Left lung (tissue), 10 donors: ENCODE measurements around the gene LEO1. TPM values are rescaled to one million over a fixed set of nuclear protein-coding genes. Genes with fewer than 3 reads are reported as not detected.

Experiments
- ATAC-seq: fragments of 200-7000 bp; cut with Tn5 transposase; one replicate; pipeline ENCODE4 v1.9.1; 2020; ENCODE audit warnings: moderate library complexity
- DNase-seq, 4 donors: peaks; one replicate each; pipeline ENCODE4 v3.0.0-alpha.2; 2013 to 2020
- H3K27ac ChIP-seq, 2 donors: fragments of 200-600 bp; sonication (generic) in 1 of 2; one replicate each; pipeline versions ENCODE4 v1.5.0 to v1.8.0; 2020 to 2021
- H3K27me3 ChIP-seq, 2 donors: fragments of 200-600 bp; sonication (generic) in 1 of 2; one replicate each; pipeline versions ENCODE4 v1.5.0 to v1.8.0; 2020 to 2021
- H3K36me3 ChIP-seq, 2 donors: fragments of 200-600 bp; sonication (generic) in 1 of 2; one replicate each; pipeline versions ENCODE4 v1.5.0 to v1.8.0; 2020 to 2021
- H3K4me1 ChIP-seq, 2 donors: fragments of 200-600 bp; one replicate each; pipeline ENCODE4 v1.8.0; 2021
- H3K4me3 ChIP-seq, 2 donors: fragments of 200-600 bp; sonication (generic) in 1 of 2; one replicate each; pipeline versions ENCODE4 v1.5.0 to v1.8.0; 2020 to 2021; ENCODE audit warnings: mild to moderate bottlenecking in 1 of 2
- H3K9me3 ChIP-seq, 2 donors: fragments of 200-600 bp; sonication (generic) in 1 of 2; one replicate each; pipeline versions ENCODE4 v1.5.0 to v1.8.0; 2020 to 2021
- intact Hi-C, 2 donors: fragments of 100-400 bp; cut with DNase I; formaldehyde crosslinking; loops; one replicate each; pipeline versions ENCODE4 v1.11.2 to v1.14.2; 2022
- polyA plus RNA-seq, 6 donors: library from polyadenylated mRNA; unstranded; fragments of 120-200 nt; gene quantifications; one replicate each; pipeline ENCODE4 v1.2.1, GENCODE V29; 2013; ENCODE audit not compliant: insufficient read length in 6 of 6
- total RNA-seq, 2 donors: library from RNA; stranded (reverse); fragmentation: NEBNext Ultra II Directional; extraction: Animal tissue kit (Norgen Biotek cat#: 25700); gene quantifications; one replicate each; pipeline ENCODE4 v1.2.1, GENCODE V29; 2021
- TF ChIP-seq, protein P1 (sequence below), 2 donors: fragments of 200-600 bp; sonication (generic) in 1 of 2; IDR thresholded peaks; one replicate each; pipeline versions ENCODE4 v1.5.0 to v1.8.0; 2021; ENCODE audit warnings: antibody characterized with exemption in 2 of 2
- donor health status: DM: no; HTN: yes; CAD: no.
- donor health status: DM: no; HTN: no; CAD: no.

Gene LEO1
- total and polyA plus RNA-seq, 8 donors, result 14.3 to 34.3 (median 30.5) TPM

DNA sequence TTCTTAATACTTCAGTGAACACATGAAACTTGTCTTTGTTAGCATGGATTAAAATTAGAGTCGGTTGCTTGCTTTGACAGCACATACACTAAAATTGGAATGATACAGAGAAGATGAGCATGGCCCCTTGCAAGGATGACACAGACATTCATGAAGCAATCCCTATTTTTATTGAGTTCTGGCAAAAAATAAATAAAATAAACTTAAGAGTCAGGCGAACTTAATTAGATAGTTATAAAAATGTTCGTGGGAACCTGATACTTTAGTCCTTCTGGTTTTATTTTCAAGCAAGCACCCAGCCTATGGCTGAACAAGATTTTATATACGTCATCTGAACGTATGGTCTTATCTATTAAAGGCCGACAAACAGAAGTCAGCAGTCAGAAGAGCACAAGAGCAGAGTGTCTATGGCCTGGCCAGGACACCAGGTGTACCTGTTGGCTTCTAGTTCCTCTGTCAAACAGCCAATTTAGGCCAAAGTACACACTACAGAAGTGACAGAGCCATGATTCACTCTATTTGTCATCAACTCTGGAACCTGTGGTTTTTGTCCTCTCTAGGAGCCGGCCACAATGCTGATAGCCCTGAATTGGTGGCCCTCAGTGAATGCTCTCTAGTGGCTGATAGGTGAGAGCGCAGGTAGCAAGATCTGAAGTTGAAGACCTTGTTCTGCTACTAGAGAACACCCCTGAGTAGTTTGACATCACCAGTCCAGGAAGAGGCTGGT lies 64.3 kb downstream of the LEO1 start:
- peak; percentile 88 for ATAC-seq
- no peaks in the 10 kb centered on the region for H3K27me3 ChIP-seq
- DNase-seq, result peak in 1 of 4 donors; percentile 63
- TF ChIP-seq, protein P1, sequence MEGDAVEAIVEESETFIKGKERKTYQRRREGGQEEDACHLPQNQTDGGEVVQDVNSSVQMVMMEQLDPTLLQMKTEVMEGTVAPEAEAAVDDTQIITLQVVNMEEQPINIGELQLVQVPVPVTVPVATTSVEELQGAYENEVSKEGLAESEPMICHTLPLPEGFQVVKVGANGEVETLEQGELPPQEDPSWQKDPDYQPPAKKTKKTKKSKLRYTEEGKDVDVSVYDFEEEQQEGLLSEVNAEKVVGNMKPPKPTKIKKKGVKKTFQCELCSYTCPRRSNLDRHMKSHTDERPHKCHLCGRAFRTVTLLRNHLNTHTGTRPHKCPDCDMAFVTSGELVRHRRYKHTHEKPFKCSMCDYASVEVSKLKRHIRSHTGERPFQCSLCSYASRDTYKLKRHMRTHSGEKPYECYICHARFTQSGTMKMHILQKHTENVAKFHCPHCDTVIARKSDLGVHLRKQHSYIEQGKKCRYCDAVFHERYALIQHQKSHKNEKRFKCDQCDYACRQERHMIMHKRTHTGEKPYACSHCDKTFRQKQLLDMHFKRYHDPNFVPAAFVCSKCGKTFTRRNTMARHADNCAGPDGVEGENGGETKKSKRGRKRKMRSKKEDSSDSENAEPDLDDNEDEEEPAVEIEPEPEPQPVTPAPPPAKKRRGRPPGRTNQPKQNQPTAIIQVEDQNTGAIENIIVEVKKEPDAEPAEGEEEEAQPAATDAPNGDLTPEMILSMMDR (IDR thresholded peaks at IDR 0.05), result no peak
- H3K9me3 ChIP-seq, result no peaks in the 10 kb centered on the region
- intact Hi-C loops, result no loop called here
- H3K4me1 ChIP-seq, result peaks cover 0 to 17% of the 10 kb centered on the region in 2 donors
- H3K27ac ChIP-seq, result peak overlapping the region; percentile 15 to 19
- peaks cover 0 to 84% of the 10 kb centered on the region in 2 donors for H3K36me3 ChIP-seq
- H3K4me3 ChIP-seq, result no peak overlapping the region

DNA sequence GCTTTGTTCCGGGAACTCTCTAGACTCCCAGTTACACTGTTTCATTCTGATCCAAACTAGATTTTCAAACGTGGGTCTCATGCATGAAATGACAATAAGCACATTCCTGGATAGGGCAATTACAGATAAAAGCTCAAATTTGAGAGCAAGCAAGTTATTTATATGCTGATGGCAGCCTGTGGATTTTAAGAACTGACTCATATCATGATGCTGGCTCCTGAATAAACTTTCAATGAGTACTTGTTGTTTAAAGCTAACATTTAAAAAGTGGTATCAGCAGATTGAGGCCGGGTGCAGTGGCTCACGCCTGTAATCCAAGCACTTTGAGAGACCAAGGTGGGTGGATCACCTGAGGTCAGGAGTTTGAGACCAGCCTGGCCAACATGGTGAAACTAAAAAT lies 66.6 kb downstream of the LEO1 start:
- no peak overlapping the region for H3K4me3 ChIP-seq
- peaks cover 0 to 17% of the 10 kb centered on the region in 2 donors for H3K4me1 ChIP-seq
- intact Hi-C loops, result no loop called here
- no peaks in the 10 kb centered on the region for H3K27me3 ChIP-seq
- DNase-seq, result no peak
- H3K36me3 ChIP-seq, result peaks cover 0 to 84% of the 10 kb centered on the region in 2 donors
- TF ChIP-seq, protein P1 (IDR thresholded peaks at IDR 0.05), result no peak
- H3K27ac ChIP-seq, result peak overlapping the region in 1 of 2 donors; percentile 45
- no peaks in the 10 kb centered on the region for H3K9me3 ChIP-seq
- ATAC-seq, result peak; percentile 44

DNA sequence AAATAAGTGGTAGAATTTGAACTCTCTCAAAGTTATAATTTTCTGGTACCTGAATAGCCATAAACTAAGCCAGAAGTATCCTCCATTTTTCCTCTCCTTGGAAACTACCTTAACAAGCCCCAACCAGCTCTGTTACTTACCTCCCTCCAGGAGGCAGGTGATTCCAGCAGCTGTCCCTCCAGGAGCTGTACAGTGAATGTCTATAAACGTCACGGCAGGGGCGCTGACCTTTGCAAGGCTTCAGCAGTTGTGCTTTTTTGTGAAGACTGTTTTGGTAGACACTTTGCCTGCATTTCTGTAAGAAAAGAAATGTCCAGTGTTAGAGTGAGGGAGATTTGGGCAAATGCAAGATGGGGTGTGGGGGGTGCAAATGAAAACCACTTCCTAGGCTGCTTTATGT lies 67.2 kb downstream of the LEO1 start:
- no peak for ATAC-seq

DNA sequence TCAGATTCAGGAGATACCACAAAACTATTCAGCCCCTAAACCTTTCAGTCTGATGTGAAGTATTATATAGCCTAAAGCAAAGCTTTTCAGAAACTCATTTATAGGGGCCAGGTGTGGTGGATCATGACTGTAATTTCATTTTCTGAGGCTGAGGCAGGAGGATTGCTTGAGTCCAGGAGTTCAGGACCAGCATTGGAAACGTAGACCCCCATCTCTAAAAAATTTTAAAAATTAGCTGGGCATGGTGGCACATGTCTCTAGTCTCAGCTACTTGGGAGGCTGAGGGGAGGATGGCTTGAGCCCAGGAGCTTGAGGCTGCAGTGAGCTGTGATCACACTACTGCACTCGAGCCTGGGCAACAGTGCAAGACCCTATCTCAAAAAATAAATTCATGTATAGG lies 82.1 kb downstream of the LEO1 start:
- Histone ChIP-seq H3K4me1 (peaks cover 1 to 20% of the 10 kb centered on the region in 2 donors), H3K36me3 (peaks cover 0 to 45% of the 10 kb centered on the region in 2 donors), H3K27ac (no peak overlapping the region), H3K4me3 (no peak overlapping the region), H3K9me3 (no peaks in the 10 kb centered on the region), H3K27me3 (no peaks in the 10 kb centered on the region)
- TF ChIP-seq, protein P1 (IDR thresholded peaks at IDR 0.05), result no peak
- DNase-seq, result no peak
- ATAC-seq, result no peak
- intact Hi-C loops, result no loop called here

More for the DNA sequence above, 67.2 kb downstream of the LEO1 start:
- peak overlapping the region in 1 of 2 donors; percentile 2 for H3K27ac ChIP-seq
- intact Hi-C loops, result no loop called here
- H3K36me3 ChIP-seq, result peaks cover 0 to 86% of the 10 kb centered on the region in 2 donors
- TF ChIP-seq, protein P1 (IDR thresholded peaks at IDR 0.05), result no peak
- H3K9me3 ChIP-seq, result no peaks in the 10 kb centered on the region
- DNase-seq, result no peak
- peaks cover 0 to 17% of the 10 kb centered on the region in 2 donors for H3K4me1 ChIP-seq
- H3K27me3 ChIP-seq, result no peaks in the 10 kb centered on the region
- no peak overlapping the region for H3K4me3 ChIP-seq

DNA sequence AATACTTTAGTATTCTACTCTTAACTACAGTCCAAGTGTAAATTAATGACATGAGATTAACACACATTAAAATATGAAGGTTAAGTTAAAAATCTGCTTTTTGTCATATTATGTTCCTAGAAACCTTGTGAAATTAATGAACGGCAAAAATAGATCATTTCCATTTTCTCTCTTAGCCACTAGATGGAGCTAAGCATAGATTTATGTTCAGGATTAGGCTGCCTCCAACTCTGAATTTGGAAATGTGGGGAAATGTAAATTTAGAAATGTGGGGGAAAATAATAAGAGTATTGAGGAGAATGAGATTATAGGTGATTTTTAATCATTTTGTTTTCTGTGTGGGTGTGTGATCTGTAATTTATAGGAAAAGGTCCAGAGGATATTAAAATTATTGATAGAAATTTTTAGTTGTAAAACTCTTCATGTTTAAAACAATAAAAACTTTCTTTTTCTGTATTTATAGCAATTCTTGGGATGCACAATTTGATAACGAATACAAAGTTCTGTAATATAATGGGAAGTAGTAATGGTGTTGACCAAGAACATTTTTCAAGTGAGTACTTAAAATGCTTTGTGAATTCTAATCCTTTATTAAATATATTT lies 82.9 kb downstream of the LEO1 start:
- Histone ChIP-seq H3K36me3 (peaks cover 0 to 38% of the 10 kb centered on the region in 2 donors), H3K9me3 (no peaks in the 10 kb centered on the region), H3K4me1 (peaks cover 6 to 25% of the 10 kb centered on the region in 2 donors), H3K27ac (no peak overlapping the region), H3K4me3 (no peak overlapping the region), H3K27me3 (no peaks in the 10 kb centered on the region)
- no peak for DNase-seq
- intact Hi-C loops, result no loop called here
- TF ChIP-seq, protein P1 (IDR thresholded peaks at IDR 0.05), result peak; percentile 46 to 63
- ATAC-seq, result peak; percentile 63
